ENCODE measurements around the gene ERAL1. TPM values are rescaled to one million over a fixed set of nuclear protein-coding genes. Genes with fewer than 3 reads are reported as not detected.

The ERAL1 gene
- total and polyA plus RNA-seq, 2 donors = 19.7 to 30.3 TPM

DNA sequence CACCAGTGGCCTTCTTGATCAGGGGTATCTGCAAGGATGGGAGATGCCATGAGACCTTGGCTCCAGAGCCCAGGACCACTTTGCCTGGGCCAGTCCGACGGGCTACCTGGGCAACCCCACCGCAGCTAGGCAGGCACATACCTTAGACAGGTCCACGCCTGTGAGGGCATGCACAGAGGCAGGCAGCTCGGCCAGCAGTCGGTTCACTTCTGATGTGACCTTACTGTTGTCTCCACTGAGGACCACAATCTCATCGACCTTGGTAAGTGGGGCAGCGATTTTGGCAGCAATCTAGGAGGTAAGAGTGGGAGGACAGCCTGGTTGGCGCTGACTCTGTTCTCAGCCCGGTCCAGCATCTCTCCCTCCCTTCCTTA, 25.7 kb downstream of the ERAL1 start:
- no peaks in the 10 kb centered on the region for H3K4me1 ChIP-seq (ENCODE audit: control insufficient read depth in 2 of 2, insufficient read depth in 2 of 2, low read length in 2 of 2)
- DNase-seq (ENCODE audit: low read depth in 6 of 9, low spot score in 9 of 9) = no peak
- H3K9me3 ChIP-seq (ENCODE audit: control insufficient read depth in 2 of 2, insufficient read depth in 1 of 2, low read length in 1 of 2) = no peaks in the 10 kb centered on the region
- H3K27me3 ChIP-seq (ENCODE audit: control insufficient read depth in 2 of 2, insufficient read depth in 1 of 2, low read length in 1 of 2) = no peaks in the 10 kb centered on the region
- WGBS = 97% methylated on average over 10 of the region's 10 CpGs
- H3K36me3 ChIP-seq (ENCODE audit: control insufficient read depth in 2 of 2, insufficient read depth in 2 of 2, low read length in 1 of 2) = peaks cover 54 to 57% of the 10 kb centered on the region in 2 donors
- H3K27ac ChIP-seq (ENCODE audit: low read depth in 1 of 2, low read length in 1 of 2) = no peak overlapping the region
- H3K4me3 ChIP-seq (ENCODE audit: low read length in 2 of 2) = no peak overlapping the region

GRCh38 chr17:28881533-28882056, 26.8 kb downstream of the ERAL1 start:
- Histone ChIP-seq H3K4me1 (ENCODE audit: control insufficient read depth in 2 of 2, insufficient read depth in 2 of 2, low read length in 2 of 2) (no peaks in the 10 kb centered on the region), H3K36me3 (ENCODE audit: control insufficient read depth in 2 of 2, insufficient read depth in 2 of 2, low read length in 1 of 2) (peaks cover 56 to 61% of the 10 kb centered on the region in 2 donors), H3K27me3 (ENCODE audit: control insufficient read depth in 2 of 2, insufficient read depth in 1 of 2, low read length in 1 of 2) (no peaks in the 10 kb centered on the region), H3K9me3 (ENCODE audit: control insufficient read depth in 2 of 2, insufficient read depth in 1 of 2, low read length in 1 of 2) (no peaks in the 10 kb centered on the region), H3K4me3 (ENCODE audit: low read length in 2 of 2) (no peak overlapping the region), H3K27ac (ENCODE audit: low read depth in 1 of 2, low read length in 1 of 2) (no peak overlapping the region)
- no peak for DNase-seq (ENCODE audit: low read depth in 6 of 9, low spot score in 9 of 9)
- WGBS = 98% methylated on average over 17 of the region's 17 CpGs

GRCh38 chr17:28882154-28882895, 27.5 kb downstream of the ERAL1 start:
- no peak overlapping the region for H3K4me3 ChIP-seq (ENCODE audit: low read length in 2 of 2)
- no peaks in the 10 kb centered on the region for H3K4me1 ChIP-seq (ENCODE audit: control insufficient read depth in 2 of 2, insufficient read depth in 2 of 2, low read length in 2 of 2)
- DNase-seq (ENCODE audit: low read depth in 6 of 9, low spot score in 9 of 9) = no peak
- no peaks in the 10 kb centered on the region for H3K9me3 ChIP-seq (ENCODE audit: control insufficient read depth in 2 of 2, insufficient read depth in 1 of 2, low read length in 1 of 2)
- H3K36me3 ChIP-seq (ENCODE audit: control insufficient read depth in 2 of 2, insufficient read depth in 2 of 2, low read length in 1 of 2) = peaks cover 56 to 61% of the 10 kb centered on the region in 2 donors
- 98% methylated on average over 18 of the region's 18 CpGs for WGBS
- no peak overlapping the region for H3K27ac ChIP-seq (ENCODE audit: low read depth in 1 of 2, low read length in 1 of 2)
- no peaks in the 10 kb centered on the region for H3K27me3 ChIP-seq (ENCODE audit: control insufficient read depth in 2 of 2, insufficient read depth in 1 of 2, low read length in 1 of 2)

- Histone ChIP-seq H3K4me1 (ENCODE audit: control insufficient read depth in 2 of 2, insufficient read depth in 2 of 2, low read length in 2 of 2) (no peaks in the 10 kb centered on the region), H3K9me3 (ENCODE audit: control insufficient read depth in 2 of 2, insufficient read depth in 1 of 2, low read length in 1 of 2) (no peaks in the 10 kb centered on the region), H3K27me3 (ENCODE audit: control insufficient read depth in 2 of 2, insufficient read depth in 1 of 2, low read length in 1 of 2) (no peaks in the 10 kb centered on the region), H3K36me3 (ENCODE audit: control insufficient read depth in 2 of 2, insufficient read depth in 2 of 2, low read length in 1 of 2) (peaks cover 52 to 56% of the 10 kb centered on the region in 2 donors), H3K27ac (ENCODE audit: low read depth in 1 of 2, low read length in 1 of 2) (no peak overlapping the region), H3K4me3 (ENCODE audit: low read length in 2 of 2) (no peak overlapping the region)
- WGBS = 91% methylated on average over 27 of the region's 27 CpGs
- DNase-seq (ENCODE audit: low read depth in 6 of 9, low spot score in 9 of 9) = no peak
Observed at GRCh38 chr17:28883967-28884702, 29.3 kb downstream of the ERAL1 start.

DNA sequence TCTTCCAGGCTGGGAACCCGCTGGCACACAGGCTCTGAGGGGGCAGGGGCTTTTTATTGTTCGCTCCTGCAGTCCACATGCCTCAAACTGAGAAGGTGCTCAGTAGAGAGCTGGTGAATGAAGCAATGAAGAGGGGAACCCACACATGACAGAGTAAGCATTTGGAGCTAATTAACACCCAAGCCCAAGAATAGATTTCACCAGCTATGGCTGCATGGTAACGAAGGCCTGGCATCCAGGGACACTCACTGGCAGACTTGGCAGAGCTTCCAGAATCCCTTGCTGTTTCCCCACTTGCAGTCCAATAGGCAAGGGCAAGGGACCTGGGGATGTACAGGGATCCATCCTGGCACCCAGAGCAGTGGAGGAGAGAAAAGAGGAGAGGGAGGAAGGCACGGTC, 30.5 kb downstream of the ERAL1 start:
- H3K4me3 ChIP-seq (ENCODE audit: low read length in 2 of 2) = no peak overlapping the region
- H3K27ac ChIP-seq (ENCODE audit: low read depth in 1 of 2, low read length in 1 of 2) = no peak overlapping the region
- DNase-seq (ENCODE audit: low read depth in 6 of 9, low spot score in 9 of 9) = no peak
- H3K36me3 ChIP-seq (ENCODE audit: control insufficient read depth in 2 of 2, insufficient read depth in 2 of 2, low read length in 1 of 2) = peaks cover 40 to 44% of the 10 kb centered on the region in 2 donors
- no peaks in the 10 kb centered on the region for H3K4me1 ChIP-seq (ENCODE audit: control insufficient read depth in 2 of 2, insufficient read depth in 2 of 2, low read length in 2 of 2)
- H3K9me3 ChIP-seq (ENCODE audit: control insufficient read depth in 2 of 2, insufficient read depth in 1 of 2, low read length in 1 of 2) = no peaks in the 10 kb centered on the region
- WGBS = 98% methylated on average over 4 of the region's 4 CpGs
- no peaks in the 10 kb centered on the region for H3K27me3 ChIP-seq (ENCODE audit: control insufficient read depth in 2 of 2, insufficient read depth in 1 of 2, low read length in 1 of 2)

- Histone ChIP-seq H3K4me1 (ENCODE audit: control insufficient read depth in 2 of 2, insufficient read depth in 2 of 2, low read length in 2 of 2) (no peaks in the 10 kb centered on the region), H3K36me3 (ENCODE audit: control insufficient read depth in 2 of 2, insufficient read depth in 2 of 2, low read length in 1 of 2) (peaks cover 34 to 38% of the 10 kb centered on the region in 2 donors)
- no peak for DNase-seq (ENCODE audit: low read depth in 6 of 9, low spot score in 9 of 9)
Observed at GRCh38 chr17:28885951-28886350, 31.1 kb downstream of the ERAL1 start.

DNA sequence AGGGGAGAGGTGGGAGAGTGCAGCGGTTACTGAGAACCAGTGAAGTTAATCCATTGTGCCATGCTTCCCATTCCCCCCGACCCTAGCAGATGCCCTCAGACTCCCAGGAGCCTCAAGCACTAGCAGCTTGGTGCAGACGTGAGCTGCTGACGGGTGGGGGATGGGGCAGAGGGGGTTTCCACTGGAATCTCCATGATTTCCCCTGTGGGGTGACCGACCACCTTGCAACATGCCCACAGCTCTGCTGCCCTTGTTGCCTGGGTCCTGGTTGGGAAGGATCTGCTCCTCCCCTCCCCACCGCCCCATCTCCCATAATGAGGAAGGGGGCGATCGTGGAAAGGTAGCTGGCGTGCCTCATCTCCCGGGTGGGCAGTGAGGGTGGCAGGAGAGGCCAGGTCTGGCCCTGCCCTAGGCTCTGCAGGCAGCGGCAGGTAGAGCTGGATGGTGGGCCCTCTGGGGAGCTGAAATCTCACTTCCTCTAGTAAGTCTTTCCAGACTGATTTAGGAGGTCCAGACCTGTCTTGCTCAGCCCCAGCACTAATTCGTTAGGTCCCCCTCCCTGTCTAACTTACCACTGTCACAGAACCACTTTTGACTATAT, 33.2 kb downstream of the ERAL1 start:
- Histone ChIP-seq H3K36me3 (ENCODE audit: control insufficient read depth in 2 of 2, insufficient read depth in 2 of 2, low read length in 1 of 2) (peaks cover 16 to 18% of the 10 kb centered on the region in 2 donors), H3K4me1 (ENCODE audit: control insufficient read depth in 2 of 2, insufficient read depth in 2 of 2, low read length in 2 of 2) (peaks cover 4 to 14% of the 10 kb centered on the region in 2 donors), H3K4me3 (ENCODE audit: low read length in 2 of 2) (no peak overlapping the region), H3K9me3 (ENCODE audit: control insufficient read depth in 2 of 2, insufficient read depth in 1 of 2, low read length in 1 of 2) (no peaks in the 10 kb centered on the region), H3K27me3 (ENCODE audit: control insufficient read depth in 2 of 2, insufficient read depth in 1 of 2, low read length in 1 of 2) (no peaks in the 10 kb centered on the region), H3K27ac (ENCODE audit: low read depth in 1 of 2, low read length in 1 of 2) (no peak overlapping the region)
- DNase-seq (ENCODE audit: low read depth in 6 of 9, low spot score in 9 of 9) = no peak
- 98% methylated on average over 12 of the region's 12 CpGs for WGBS

More at GRCh38 chr17:28885951-28886350, 31.1 kb downstream of the ERAL1 start:
- Histone ChIP-seq H3K9me3 (ENCODE audit: control insufficient read depth in 2 of 2, insufficient read depth in 1 of 2, low read length in 1 of 2) (no peaks in the 10 kb centered on the region), H3K27me3 (ENCODE audit: control insufficient read depth in 2 of 2, insufficient read depth in 1 of 2, low read length in 1 of 2) (no peaks in the 10 kb centered on the region), H3K27ac (ENCODE audit: low read depth in 1 of 2, low read length in 1 of 2) (no peak overlapping the region), H3K4me3 (ENCODE audit: low read length in 2 of 2) (no peak overlapping the region)
- WGBS = 95% methylated on average over 10 of the region's 10 CpGs

GRCh38 chr17:28888832-28889231, 34.0 kb downstream of the ERAL1 start:
- no peaks in the 10 kb centered on the region for H3K9me3 ChIP-seq (ENCODE audit: control insufficient read depth in 2 of 2, insufficient read depth in 1 of 2, low read length in 1 of 2)
- H3K36me3 ChIP-seq (ENCODE audit: control insufficient read depth in 2 of 2, insufficient read depth in 2 of 2, low read length in 1 of 2) = peaks cover 12 to 13% of the 10 kb centered on the region in 2 donors
- no peak for DNase-seq (ENCODE audit: low read depth in 6 of 9, low spot score in 9 of 9)
- no peak overlapping the region for H3K27ac ChIP-seq (ENCODE audit: low read depth in 1 of 2, low read length in 1 of 2)
- no peaks in the 10 kb centered on the region for H3K27me3 ChIP-seq (ENCODE audit: control insufficient read depth in 2 of 2, insufficient read depth in 1 of 2, low read length in 1 of 2)
- no peak overlapping the region for H3K4me3 ChIP-seq (ENCODE audit: low read length in 2 of 2)
- H3K4me1 ChIP-seq (ENCODE audit: control insufficient read depth in 2 of 2, insufficient read depth in 2 of 2, low read length in 2 of 2) = peaks cover 4 to 19% of the 10 kb centered on the region in 2 donors
- WGBS = 96% methylated on average over 7 of the region's 7 CpGs

- DNase-seq (ENCODE audit: low read depth in 6 of 9, low spot score in 9 of 9) = no peak
- Histone ChIP-seq H3K9me3 (ENCODE audit: control insufficient read depth in 2 of 2, insufficient read depth in 1 of 2, low read length in 1 of 2) (no peaks in the 10 kb centered on the region), H3K4me1 (ENCODE audit: control insufficient read depth in 2 of 2, insufficient read depth in 2 of 2, low read length in 2 of 2) (peaks cover 4 to 19% of the 10 kb centered on the region in 2 donors), H3K36me3 (ENCODE audit: control insufficient read depth in 2 of 2, insufficient read depth in 2 of 2, low read length in 1 of 2) (peaks cover 7 to 9% of the 10 kb centered on the region in 2 donors), H3K4me3 (ENCODE audit: low read length in 2 of 2) (no peak overlapping the region), H3K27ac (ENCODE audit: low read depth in 1 of 2, low read length in 1 of 2) (no peak overlapping the region), H3K27me3 (ENCODE audit: control insufficient read depth in 2 of 2, insufficient read depth in 1 of 2, low read length in 1 of 2) (no peaks in the 10 kb centered on the region)
- 92% methylated on average over 5 of the region's 5 CpGs for WGBS
Observed at GRCh38 chr17:28889996-28890395, 35.2 kb downstream of the ERAL1 start.

All from thymus (tissue), 11 donors.